GM19372 (cell line): ENCODE results near the gene ANGEL1.

Source experiments
- ATAC-seq: cut with Tn5 transposase; IDR thresholded peaks from one replicate; pipeline ENCODE4 v1.9.1; 2021; ENCODE audit warnings: mild to moderate bottlenecking, low read depth, moderate library complexity; ENCODE audit not compliant: unreplicated experiment

Gene ANGEL1

GRCh38 chr14:76820700-76821099, 8.0 kb upstream of the ANGEL1 start:
- no peak for ATAC-seq

DNA sequence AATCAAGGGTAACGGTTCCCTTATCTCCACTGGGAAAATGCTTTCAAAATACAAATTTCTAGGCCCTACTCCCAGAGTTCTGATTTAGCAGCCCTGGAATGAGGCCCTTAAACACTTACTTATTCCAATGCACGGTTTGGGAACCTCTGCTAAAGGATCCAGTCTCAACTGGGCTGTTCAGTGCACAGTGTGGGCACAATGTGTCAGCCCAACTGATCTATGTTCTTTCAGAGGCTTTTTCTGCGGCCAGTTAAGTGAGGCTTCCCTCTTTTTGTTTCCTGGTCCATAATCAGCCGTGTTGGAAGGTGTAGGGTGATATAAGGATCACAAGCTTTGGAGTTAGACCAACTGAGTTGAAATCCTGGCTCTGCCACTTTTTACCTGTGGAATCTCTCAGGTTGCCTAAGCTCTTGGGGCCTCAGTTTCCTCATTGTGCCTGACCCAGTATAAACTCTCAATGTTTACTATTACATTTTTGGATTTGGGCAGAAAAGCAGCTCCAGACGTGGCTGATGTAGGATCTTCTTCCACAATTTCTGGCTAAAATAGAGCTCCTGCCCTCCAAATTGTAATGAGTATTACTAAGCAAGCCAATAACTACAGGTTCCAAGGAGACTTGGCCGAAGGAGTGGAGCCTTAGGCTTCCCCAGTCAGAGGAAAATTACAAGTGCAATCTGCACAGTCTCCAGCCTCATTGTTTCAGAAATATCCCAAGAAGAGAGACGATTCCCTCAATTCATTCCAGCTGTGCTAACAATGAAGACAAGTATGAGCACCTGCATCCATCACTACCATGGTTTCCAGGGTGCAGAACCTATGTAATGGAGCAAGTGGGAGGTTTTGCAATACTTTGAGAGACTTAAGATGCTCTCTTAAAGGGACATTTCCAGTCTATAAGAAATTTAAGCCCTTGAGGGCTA, 2.3 kb upstream of the ANGEL1 start:
- ATAC-seq: no peak

DNA sequence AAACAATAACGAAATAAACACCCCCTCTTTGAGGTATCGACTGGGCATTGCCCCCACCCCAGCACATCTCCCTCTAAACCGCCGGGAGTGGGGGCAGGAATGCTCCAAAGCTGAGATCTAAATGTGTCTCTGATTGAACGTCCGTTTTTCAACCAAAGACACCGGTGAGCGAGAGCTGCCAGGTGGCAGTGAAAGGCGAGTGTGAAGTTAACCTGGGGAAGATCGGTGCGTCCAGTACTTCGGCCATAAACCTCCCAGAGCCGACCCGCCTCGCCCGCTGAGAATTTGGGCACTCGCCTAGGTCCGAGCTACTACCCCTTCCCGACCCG, 625 bp downstream of the ANGEL1 start:
- ATAC-seq: no peak

GRCh38 chr14:76811561-76811960, 1.1 kb downstream of the ANGEL1 start:
- ATAC-seq: no peak

GRCh38 chr14:76810953-76811400, 1.7 kb downstream of the ANGEL1 start:
- ATAC-seq: no peak

DNA sequence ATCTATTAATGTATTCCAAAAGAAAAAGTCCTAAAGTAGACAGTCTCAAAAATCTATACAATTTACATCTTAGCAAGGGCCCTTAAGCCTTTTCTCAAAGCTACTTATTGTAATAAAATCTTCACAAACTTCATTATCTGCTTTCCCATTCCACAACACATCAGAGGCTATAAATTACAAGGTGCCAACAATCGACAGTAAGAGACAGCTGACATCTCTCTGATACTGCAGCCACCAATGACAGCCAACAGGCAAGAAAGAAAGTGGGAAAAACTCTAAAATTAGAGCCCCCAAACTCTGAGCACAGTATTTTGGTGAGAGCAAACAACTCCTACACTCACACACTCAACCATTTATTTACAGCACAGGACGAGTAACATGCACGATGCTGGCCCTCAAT, 2.2 kb downstream of the ANGEL1 start:
- ATAC-seq: no peak

- ATAC-seq: no peak
These were observed 3.7 kb downstream of the ANGEL1 start for GRCh38 chr14:76808990-76809389.

- ATAC-seq: no peak
These were observed 4.7 kb downstream of the ANGEL1 start for GRCh38 chr14:76808011-76808410.

DNA sequence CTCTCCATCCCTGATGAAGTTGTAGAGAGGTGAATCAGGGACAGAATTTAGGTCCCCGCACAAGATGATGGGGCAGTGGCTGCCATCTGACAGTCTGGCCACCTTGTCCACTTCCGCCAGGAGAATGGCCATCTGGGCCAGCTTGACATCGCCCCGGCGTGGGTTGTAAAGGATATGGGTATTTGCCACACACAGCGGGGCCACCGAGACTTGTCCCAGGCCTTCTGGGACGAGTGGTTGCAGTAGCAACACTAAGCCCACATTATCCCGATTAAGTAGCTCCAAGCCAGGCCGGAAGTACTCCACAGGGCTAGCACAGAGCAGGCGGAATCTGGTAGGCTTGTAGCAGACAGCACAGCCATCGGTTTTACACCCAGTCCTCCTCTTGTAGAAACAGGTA, 6.2 kb downstream of the ANGEL1 start:
- ATAC-seq: no peak

GRCh38 chr14:76793956-76794355, 18.7 kb downstream of the ANGEL1 start:
- no peak for ATAC-seq

DNA sequence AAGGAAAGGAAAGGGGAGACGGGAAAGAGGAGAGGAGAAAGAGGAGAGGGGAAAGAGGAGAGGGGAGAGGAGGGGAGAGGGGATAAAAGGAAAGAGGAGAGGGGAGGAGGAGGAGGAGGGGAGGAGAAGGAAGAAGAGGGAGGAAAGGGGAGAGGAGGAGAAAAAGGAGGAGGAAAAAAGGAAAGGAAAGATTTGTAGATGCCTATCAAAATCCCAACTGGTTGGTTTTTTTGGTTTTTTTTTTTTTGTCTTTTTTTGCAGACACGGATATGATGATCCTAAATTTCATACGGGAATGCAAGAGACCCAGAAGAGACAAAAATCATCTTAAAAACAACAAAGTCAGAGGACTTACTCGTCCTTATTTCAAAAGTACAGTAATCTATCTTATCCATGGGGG, 19.4 kb downstream of the ANGEL1 start:
- ATAC-seq: no peak

DNA sequence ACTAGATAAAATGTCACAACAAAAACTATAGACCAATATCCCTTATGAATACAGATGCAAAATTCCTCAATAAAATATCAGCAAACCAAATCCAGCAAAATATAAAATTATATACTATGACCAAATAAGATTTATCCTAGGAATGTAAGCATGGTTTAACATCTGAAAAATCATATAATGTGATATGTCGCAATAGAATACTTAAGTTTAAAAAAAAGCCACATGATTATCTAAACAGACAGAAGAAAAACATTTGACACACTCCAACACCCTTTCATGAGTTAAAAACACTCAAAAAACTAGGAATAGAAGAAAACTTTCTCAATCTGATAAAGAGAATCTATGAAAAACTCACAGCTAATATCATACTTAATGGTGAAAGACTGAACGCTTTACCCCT, 20.3 kb downstream of the ANGEL1 start:
- no peak for ATAC-seq

- ATAC-seq: no peak
These were observed 26.1 kb downstream of the ANGEL1 start for GRCh38 chr14:76786601-76787000.

GRCh38 chr14:76784881-76785280, 27.8 kb downstream of the ANGEL1 start:
- ATAC-seq: no peak

DNA sequence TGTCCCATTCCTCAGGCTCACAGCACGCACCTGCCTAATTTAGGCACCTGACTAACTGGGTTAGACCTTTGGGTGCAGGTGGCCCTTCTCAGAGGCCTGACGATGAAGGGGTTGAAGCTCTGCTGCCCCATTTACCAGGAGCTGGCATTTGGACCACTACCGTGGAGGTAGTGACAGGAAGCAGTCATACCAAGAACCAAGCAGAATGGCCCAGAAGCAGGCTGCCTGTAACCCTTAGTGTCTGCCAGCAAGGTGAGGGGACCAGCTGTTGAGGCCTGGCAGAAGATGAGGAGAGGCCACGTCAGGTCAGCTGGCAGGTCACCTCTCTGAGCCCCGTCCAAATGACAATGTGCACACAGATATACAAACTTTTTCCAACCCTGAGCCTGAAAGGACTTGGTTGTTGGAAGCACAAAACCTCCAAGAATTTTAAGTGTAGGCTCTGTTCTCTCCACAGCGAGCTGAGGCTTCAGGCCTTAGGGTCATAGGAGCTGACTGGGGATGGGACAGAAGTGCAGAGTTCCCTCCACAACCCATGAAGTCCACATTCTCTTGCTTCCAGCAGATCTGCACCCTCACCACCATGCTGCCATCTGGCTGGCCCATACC, 28.3 kb downstream of the ANGEL1 start:
- ATAC-seq: no peak

GRCh38 chr14:76782885-76783566, 29.7 kb downstream of the ANGEL1 start:
- ATAC-seq: no peak

DNA sequence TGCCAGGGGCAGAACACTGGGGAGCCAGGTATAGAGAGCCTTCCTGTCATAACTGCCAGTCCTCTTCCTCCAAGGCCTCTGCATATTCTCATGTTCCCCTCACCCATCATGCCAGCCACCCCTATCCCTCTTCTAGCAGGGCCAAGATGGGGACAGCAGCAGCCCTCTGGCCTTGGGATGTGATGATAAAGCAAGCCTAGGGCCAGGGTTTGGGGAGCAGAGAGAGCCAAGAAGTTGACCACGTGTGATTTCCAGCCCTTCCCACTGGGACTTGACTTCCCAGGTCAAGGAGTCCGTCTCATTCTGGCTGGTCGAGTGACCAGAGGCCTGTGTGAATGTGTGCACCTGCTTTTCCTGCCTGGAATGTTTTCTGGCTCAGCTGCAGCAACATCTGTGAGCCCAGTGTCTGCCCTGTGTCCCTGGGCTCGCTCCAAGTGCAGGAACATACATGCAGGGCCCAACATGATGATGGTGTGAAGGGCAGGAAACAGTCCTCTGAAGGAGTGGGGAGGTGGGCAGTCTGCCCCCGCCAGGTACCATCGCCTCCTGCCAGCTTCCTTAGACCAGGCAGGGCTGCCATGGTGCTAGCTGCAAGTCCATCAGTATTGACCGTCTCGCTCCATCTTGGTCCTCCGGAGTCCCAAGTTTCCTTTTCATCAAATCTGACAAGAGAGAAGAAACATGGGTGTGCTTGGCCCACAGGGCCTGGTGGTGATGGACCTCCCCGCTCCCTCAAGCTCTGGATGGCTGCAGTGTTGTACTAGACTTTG, 30.4 kb downstream of the ANGEL1 start:
- no peak for ATAC-seq

- no peak for ATAC-seq
These were observed 31.0 kb downstream of the ANGEL1 start for GRCh38 chr14:76781648-76782051.

DNA sequence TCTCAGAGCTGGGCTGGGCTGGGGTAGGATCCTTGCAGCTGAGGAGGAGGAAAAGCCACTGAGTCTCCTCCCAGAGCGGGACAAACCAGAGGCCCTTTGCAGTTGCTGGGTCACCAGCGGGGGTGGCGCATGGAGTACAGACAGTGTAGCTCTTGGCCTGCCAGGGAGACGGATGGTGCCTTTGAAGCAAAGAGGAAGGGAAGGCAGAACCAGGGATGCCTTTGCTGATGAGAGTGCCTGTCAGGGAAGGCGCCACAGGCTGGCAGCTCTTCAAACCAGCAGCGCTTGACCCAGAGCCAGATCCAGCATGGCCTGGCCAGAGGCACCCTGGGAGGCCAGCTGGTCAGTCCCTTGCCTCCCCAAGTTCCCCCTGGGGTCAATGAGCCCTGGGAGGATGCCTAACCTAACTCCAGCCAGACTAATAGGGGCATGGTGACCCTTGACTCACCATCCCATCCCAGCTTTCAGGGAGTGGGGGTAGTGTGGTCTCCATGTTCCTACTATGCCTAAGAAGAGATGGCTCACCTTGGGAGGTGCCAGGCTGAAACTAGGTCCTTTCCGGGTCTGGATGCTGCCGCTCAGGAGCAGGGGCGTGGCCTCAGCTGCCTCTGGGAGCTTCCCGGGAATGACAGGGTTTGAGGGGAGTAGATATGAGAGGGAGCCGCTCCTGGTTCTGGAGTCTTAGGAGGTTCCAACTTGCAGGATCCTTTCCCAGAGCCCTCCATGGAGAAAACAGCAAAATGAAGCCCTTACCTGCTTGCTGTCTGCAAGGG, 31.6 kb downstream of the ANGEL1 start:
- ATAC-seq: no peak

DNA sequence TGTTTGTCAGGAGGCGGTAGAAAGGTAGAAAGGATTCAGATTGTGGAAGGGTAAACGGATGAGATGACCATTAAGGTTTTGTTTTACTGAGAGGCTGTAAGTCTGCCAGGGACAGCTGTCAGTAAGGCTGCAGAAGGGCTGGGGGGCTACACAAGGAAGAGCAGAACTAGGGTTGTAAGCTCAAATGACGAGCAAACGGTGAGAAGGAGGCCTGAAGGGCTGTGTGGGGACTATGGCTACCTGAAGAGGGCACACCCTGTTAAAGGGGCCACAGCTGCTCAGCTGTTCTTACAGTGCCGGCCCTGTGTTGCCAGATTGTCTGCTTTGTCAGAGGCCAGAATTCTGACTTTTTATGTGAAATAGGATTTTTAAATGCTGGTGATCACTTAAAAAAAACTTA, 32.3 kb downstream of the ANGEL1 start:
- ATAC-seq: no peak
